NB4 (cell line): ENCODE measurements around the gene SNX8.

Experiments
- POLR2A ChIP-seq: IDR thresholded peaks from 2 replicates; pipeline ENCODE4 v1.6.1; 2011; ENCODE audit warnings: mild to moderate bottlenecking; ENCODE audit not compliant: insufficient read length; ENCODE audit errors: extremely low read depth
- TF ChIP-seq, protein P1 (sequence below): IDR thresholded peaks from one replicate; pipeline ENCODE4 v1.5.1; 2012; ENCODE audit warnings: low read depth, low read length

DNA sequence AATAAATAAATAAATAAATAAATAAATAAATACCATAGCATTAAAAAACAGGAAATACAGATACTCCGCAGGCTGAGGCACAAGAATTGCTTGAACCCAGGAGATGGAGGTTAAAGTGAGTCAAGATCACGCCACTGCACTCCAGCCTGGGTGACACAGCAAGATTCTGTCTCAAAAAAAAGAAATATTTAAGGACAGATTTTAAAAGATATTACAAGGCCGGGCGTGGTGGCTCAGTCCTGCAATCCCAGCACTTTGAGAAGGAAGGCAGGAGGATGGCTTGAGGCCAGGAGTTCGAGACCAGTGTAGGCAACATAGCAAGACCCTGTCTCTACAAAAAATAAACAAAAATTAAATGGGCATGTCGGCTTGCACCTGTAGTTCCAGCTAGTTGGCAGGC lies 17.5 kb upstream of the SNX8 start:
- no peak for TF ChIP-seq POLR2A
- TF ChIP-seq, protein P1, sequence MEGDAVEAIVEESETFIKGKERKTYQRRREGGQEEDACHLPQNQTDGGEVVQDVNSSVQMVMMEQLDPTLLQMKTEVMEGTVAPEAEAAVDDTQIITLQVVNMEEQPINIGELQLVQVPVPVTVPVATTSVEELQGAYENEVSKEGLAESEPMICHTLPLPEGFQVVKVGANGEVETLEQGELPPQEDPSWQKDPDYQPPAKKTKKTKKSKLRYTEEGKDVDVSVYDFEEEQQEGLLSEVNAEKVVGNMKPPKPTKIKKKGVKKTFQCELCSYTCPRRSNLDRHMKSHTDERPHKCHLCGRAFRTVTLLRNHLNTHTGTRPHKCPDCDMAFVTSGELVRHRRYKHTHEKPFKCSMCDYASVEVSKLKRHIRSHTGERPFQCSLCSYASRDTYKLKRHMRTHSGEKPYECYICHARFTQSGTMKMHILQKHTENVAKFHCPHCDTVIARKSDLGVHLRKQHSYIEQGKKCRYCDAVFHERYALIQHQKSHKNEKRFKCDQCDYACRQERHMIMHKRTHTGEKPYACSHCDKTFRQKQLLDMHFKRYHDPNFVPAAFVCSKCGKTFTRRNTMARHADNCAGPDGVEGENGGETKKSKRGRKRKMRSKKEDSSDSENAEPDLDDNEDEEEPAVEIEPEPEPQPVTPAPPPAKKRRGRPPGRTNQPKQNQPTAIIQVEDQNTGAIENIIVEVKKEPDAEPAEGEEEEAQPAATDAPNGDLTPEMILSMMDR: no peak
